Endothelial cell of umbilical vein (primary cell): ENCODE measurements around the gene AGAP3. TPM values are rescaled to one million over a fixed set of nuclear protein-coding genes. Genes with fewer than 3 reads are reported as not detected.

Experiments
- BruUV-seq: library from RNA; stranded (reverse); fragments of 400-500 nt; replicated peaks from 2 replicates; lab custom pipeline; 2021; lab: Mats Ljungman, UMichigan
- CTCF ChIA-PET: fragments of 300-600, 350-600 bp; sonication (Branson Sonifier 250); formaldehyde crosslinking; loops from one replicate; lab custom pipeline; 2021; ENCODE audit warnings: antibody characterized with exemption, inconsistent platforms; lab: Charles Lee
- POLR2A ChIA-PET: fragments of 300-600, 350-600 bp; sonication (Branson Sonifier 250); formaldehyde crosslinking; loops from one replicate; lab custom pipeline; 2021; ENCODE audit warnings: antibody characterized with exemption, inconsistent platforms; lab: Charles Lee
- DNase-seq: peaks from one replicate; pipeline ENCODE4 v3.0.0-alpha.2; 2011; ENCODE audit warnings: low read depth, low spot score
- FAIRE-seq: peaks from 2 replicates; lab custom pipeline; 2011; peaks lifted over from hg19 to GRCh38; lab: Jason Lieb, UNC
- H2AFZ ChIP-seq: 2 replicates; pipeline ENCODE4 v1.6.0; 2012; ENCODE audit warnings: low read depth, low read length, control low read depth, inconsistent platforms
- H3K27ac ChIP-seq: 2 replicates; pipeline ENCODE4 v1.5.1; 2011; ENCODE audit warnings: low read depth, mild to moderate bottlenecking, control low read depth, low read length, moderate library complexity; ENCODE audit not compliant: insufficient read depth
- H3K27me3 ChIP-seq, 2 experiments: 2 replicates each; pipeline versions ENCODE4 v1.6.0 to v1.6.1; 2011; ENCODE audit warnings: low read length in 2 of 2, mixed read lengths in 1 of 2; ENCODE audit not compliant: control insufficient read depth in 2 of 2, insufficient read depth in 2 of 2
- H3K36me3 ChIP-seq, 2 experiments: 2 replicates in 1 of 2; 3 replicates in 1 of 2; pipeline ENCODE4 v1.5.1; 2011; ENCODE audit warnings: low read length in 2 of 2, mild to moderate bottlenecking in 1 of 2, moderate library complexity in 1 of 2; ENCODE audit not compliant: control insufficient read depth in 2 of 2, insufficient read depth in 2 of 2; ENCODE audit errors: extremely low read depth in 1 of 2
- H3K4me1 ChIP-seq: 3 replicates; pipeline ENCODE4 v1.5.1; 2011; ENCODE audit warnings: mild to moderate bottlenecking, low read length; ENCODE audit not compliant: control insufficient read depth, insufficient read depth; ENCODE audit errors: extremely low read depth
- H3K4me2 ChIP-seq: 2 replicates; pipeline ENCODE4 v1.6.1; 2011; ENCODE audit warnings: low read length, control low read depth, mixed read lengths; ENCODE audit not compliant: insufficient read depth
- H3K4me3 ChIP-seq, 3 experiments: fragments of 200-600 bp in 1 of 3; sonication (generic), shearing (Covaris generic) in 1 of 3; replicated peaks in 1 of 3; 2 replicates each; pipeline ENCODE4 v1.5.1; 2011 to 2016; ENCODE audit warnings: control low read depth in 3 of 3, low read length in 3 of 3, mild to moderate bottlenecking in 2 of 3, inconsistent platforms in 1 of 3, low read depth in 1 of 3, moderate library complexity in 1 of 3; ENCODE audit not compliant: insufficient read depth in 1 of 3
- H3K79me2 ChIP-seq: 2 replicates; pipeline ENCODE4 v1.6.0; 2012; ENCODE audit warnings: low read length, inconsistent platforms; ENCODE audit not compliant: control insufficient read depth, insufficient read depth
- H3K9ac ChIP-seq: replicated peaks from 2 replicates; pipeline ENCODE3; 2011; ENCODE audit warnings: low read length, control low read depth; ENCODE audit not compliant: insufficient read depth; ENCODE audit errors: extremely low read depth
- H3K9me1 ChIP-seq: replicated peaks from 3 replicates; pipeline ENCODE4 v1.6.0; 2011; ENCODE audit warnings: mild to moderate bottlenecking, low read length; ENCODE audit not compliant: control insufficient read depth, insufficient read depth; ENCODE audit errors: extremely low read depth
- H3K9me3 ChIP-seq: replicated peaks from 2 replicates; pipeline ENCODE4 v1.5.1; 2012; ENCODE audit warnings: low read length, inconsistent platforms; ENCODE audit not compliant: control insufficient read depth, insufficient read depth
- H4K20me1 ChIP-seq: replicated peaks from 2 replicates; pipeline ENCODE3; 2011; ENCODE audit warnings: mild to moderate bottlenecking, low read length; ENCODE audit not compliant: control insufficient read depth, insufficient read depth; ENCODE audit errors: extremely low read depth
- EZH2 ChIP-seq: IDR thresholded peaks from 2 replicates; pipeline ENCODE4 v1.6.1; 2012; ENCODE audit warnings: borderline replicate concordance, low read depth, mild to moderate bottlenecking, moderate library complexity, low read length, inconsistent platforms; ENCODE audit not compliant: severe bottlenecking
- FOS ChIP-seq: IDR thresholded peaks from 2 replicates; pipeline ENCODE4 v1.6.1; 2011; ENCODE audit warnings: mild to moderate bottlenecking, low read length, moderate library complexity, borderline replicate concordance; ENCODE audit not compliant: insufficient read depth
- GATA2 ChIP-seq: IDR thresholded peaks from 2 replicates; pipeline ENCODE4 v1.7.0; 2011; ENCODE audit warnings: low read depth, mild to moderate bottlenecking, moderate library complexity, mixed read lengths, low read length; ENCODE audit not compliant: insufficient read length, insufficient read depth
- JUN ChIP-seq: IDR thresholded peaks from 2 replicates; pipeline ENCODE4 v1.6.1; 2011; ENCODE audit warnings: borderline replicate concordance, low read depth; ENCODE audit not compliant: insufficient read length, insufficient read depth
- MAX ChIP-seq: IDR thresholded peaks from 2 replicates; pipeline ENCODE4 v1.6.1; 2011; ENCODE audit not compliant: insufficient read depth, insufficient read length
- MYC ChIP-seq: IDR thresholded peaks from one replicate; pipeline ENCODE4 v1.6.1; 2011; ENCODE audit warnings: mild to moderate bottlenecking, low read depth, low read length
- POLR2A ChIP-seq: IDR thresholded peaks from 2 replicates; pipeline ENCODE4 v1.6.1; 2012; ENCODE audit warnings: low read depth, mild to moderate bottlenecking, control low read depth, low read length
- POLR2AphosphoS5 ChIP-seq: IDR thresholded peaks from 2 replicates; pipeline ENCODE4 v1.6.1; 2012; ENCODE audit warnings: low read depth, mild to moderate bottlenecking, control low read depth, low read length, moderate library complexity; ENCODE audit not compliant: insufficient read depth
- dilution Hi-C: fragments of 300-500 bp; cut with MboI; formaldehyde crosslinking; loops from one replicate; pipeline ENCODE4 v1.15.0; 2019; ENCODE audit warnings: low sequenced_read_pairs; ENCODE audit not compliant: extremely low pct_ligation_motif_present
- intact Hi-C: fragments of 100-400 bp; cut with micrococcal nuclease; formaldehyde crosslinking; loops from one replicate; pipeline ENCODE4 v1.10.0; 2022
- polyA plus RNA-seq, 4 experiments: library from polyadenylated mRNA; depleted of rRNA in 3 of 4; stranded (reverse) in 3 of 4; unstranded in 1 of 4; fragments of >200 nt; gene quantifications; 2 replicates each; pipeline versions ENCODE4 v1.2.1 to v1.2.3, GENCODE V29; 2011 to 2012; ENCODE audit warnings: missing spikeins in 1 of 4
- total RNA-seq: library from RNA; stranded (reverse); gene quantifications from 2 replicates; pipeline ENCODE4 v1.2.3, GENCODE V29; 2021
- TF ChIP-seq, protein P1 (sequence below), 2 donors: IDR thresholded peaks; 1 replicate in 1 of 2; 2 replicates in 1 of 2; pipeline ENCODE4 v1.5.1; 2011; ENCODE audit warnings: low read length in 2 of 2, mild to moderate bottlenecking in 2 of 2, moderate library complexity in 2 of 2, control low read depth in 1 of 2, inconsistent platforms in 1 of 2, low read depth in 1 of 2; ENCODE audit not compliant: insufficient read depth in 1 of 2; ENCODE audit errors: extremely low read depth in 1 of 2

The AGAP3 gene
- total and polyA plus RNA-seq, 2 donors (not counting 3 experiments of a cell fraction or from before 2014, with no cell fraction given), result 171 to 174 TPM

DNA sequence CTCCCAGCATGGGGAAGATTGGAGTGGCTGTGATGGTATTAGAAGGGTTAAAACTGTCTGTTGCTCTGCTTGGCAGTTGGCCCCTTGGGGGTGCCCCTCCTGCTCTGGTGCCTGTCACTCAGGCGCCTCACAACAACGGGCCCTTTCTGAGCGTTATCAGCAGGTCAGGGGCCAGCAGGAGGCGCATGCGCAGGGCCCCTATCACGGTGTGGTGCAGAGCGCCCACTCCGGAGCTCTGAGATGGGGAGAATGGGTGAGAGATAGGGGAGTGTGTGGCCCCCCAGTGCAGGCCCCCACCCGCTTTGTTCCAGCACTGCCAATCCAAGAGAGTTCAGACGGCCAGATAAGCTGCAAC is 56.4 kb downstream of the AGAP3 start:
- Histone ChIP-seq H3K4me1 (no peaks in the 10 kb centered on the region), H3K36me3 (peaks cover 5 to 53% of the 10 kb centered on the region in 2 experiments), H3K4me2 (no peak overlapping the region), H3K4me3 (no peak overlapping the region), H2AFZ (no peak overlapping the region), H3K9ac (no peak overlapping the region), H3K9me3 (no peaks in the 10 kb centered on the region), H3K27me3 (no peaks in the 10 kb centered on the region), H3K79me2 (no peaks in the 10 kb centered on the region), H3K9me1 (no peaks in the 10 kb centered on the region), H3K27ac (no peak overlapping the region), H4K20me1 (no peaks in the 10 kb centered on the region)
- TF ChIP-seq EZH2 (no peak), MYC (no peak)
- TF ChIP-seq, protein P1, sequence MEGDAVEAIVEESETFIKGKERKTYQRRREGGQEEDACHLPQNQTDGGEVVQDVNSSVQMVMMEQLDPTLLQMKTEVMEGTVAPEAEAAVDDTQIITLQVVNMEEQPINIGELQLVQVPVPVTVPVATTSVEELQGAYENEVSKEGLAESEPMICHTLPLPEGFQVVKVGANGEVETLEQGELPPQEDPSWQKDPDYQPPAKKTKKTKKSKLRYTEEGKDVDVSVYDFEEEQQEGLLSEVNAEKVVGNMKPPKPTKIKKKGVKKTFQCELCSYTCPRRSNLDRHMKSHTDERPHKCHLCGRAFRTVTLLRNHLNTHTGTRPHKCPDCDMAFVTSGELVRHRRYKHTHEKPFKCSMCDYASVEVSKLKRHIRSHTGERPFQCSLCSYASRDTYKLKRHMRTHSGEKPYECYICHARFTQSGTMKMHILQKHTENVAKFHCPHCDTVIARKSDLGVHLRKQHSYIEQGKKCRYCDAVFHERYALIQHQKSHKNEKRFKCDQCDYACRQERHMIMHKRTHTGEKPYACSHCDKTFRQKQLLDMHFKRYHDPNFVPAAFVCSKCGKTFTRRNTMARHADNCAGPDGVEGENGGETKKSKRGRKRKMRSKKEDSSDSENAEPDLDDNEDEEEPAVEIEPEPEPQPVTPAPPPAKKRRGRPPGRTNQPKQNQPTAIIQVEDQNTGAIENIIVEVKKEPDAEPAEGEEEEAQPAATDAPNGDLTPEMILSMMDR (IDR thresholded peaks at IDR 0.05; ENCODE audit: extremely low read depth in 1 of 2, insufficient read depth in 1 of 2, low read depth in 1 of 2, low read length in 2 of 2), result no peak
- ChIA-PET CTCF (interaction anchor here (3.0 kb wide), 1 partner anchor 19 kb away, joined by 14 read pairs; no protein-coding TSS in a partner anchor), POLR2A (no interaction called here)
- no peak for FAIRE-seq
- intact Hi-C loops (no loop called here), dilution Hi-C loops (no loop called here)
- DNase-seq, result no peak
- no TSS peak for BruUV-seq

DNA sequence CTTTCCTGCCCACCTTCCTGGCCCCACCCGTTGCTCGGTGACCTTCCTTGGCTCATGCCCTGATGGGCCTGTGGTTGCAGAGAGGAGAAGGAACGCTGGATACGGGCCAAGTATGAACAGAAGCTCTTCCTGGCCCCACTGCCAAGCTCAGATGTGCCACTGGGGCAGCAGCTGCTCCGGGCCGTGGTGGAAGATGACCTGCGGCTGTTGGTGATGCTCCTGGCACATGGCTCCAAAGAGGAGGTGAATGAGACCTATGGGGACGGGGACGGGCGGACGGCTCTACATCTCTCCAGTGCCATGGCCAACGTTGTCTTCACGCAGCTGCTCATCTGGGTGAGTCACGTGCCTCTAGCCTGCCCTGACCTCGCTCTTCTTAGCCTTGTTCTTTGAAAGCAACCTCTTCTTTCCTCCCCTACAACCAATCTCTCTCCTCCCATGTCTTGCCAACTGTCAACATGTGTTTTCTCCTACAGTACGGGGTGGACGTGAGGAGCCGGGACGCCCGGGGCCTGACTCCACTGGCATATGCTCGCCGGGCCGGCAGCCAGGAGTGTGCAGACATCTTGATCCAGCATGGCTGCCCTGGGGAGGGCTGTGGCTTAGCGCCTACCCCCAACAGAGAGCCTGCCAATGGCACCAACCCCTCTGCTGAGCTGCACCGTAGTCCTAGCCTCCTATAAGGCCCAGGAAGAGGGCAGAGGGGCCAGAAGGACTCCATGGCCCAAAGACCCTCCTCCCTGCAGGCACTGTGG is 57.2 kb downstream of the AGAP3 start:
- no peak for FAIRE-seq
- Histone ChIP-seq H3K36me3 (peaks cover 5 to 48% of the 10 kb centered on the region in 2 experiments), H3K9ac (no peak overlapping the region), H4K20me1 (no peaks in the 10 kb centered on the region), H2AFZ (no peak overlapping the region), H3K4me1 (no peaks in the 10 kb centered on the region), H3K4me2 (no peak overlapping the region), H3K4me3 (no peak overlapping the region), H3K9me1 (no peaks in the 10 kb centered on the region), H3K27ac (no peak overlapping the region), H3K9me3 (no peaks in the 10 kb centered on the region), H3K79me2 (no peaks in the 10 kb centered on the region), H3K27me3 (no peaks in the 10 kb centered on the region)
- no peak for TF ChIP-seq JUN
- TF ChIP-seq EZH2, result no peak
- no peak for TF ChIP-seq MAX
- TF ChIP-seq GATA2, result no peak
- no peak for TF ChIP-seq FOS
- no peak for TF ChIP-seq POLR2A
- TF ChIP-seq POLR2AphosphoS5, result no peak
- TF ChIP-seq MYC, result no peak
- TF ChIP-seq, protein P1 (IDR thresholded peaks at IDR 0.05; ENCODE audit: extremely low read depth in 1 of 2, insufficient read depth in 1 of 2, low read depth in 1 of 2, low read length in 2 of 2), result no peak
- no TSS peak for BruUV-seq
- dilution Hi-C loops, result no loop called here
- DNase-seq, result no peak
- intact Hi-C loops, result no loop called here
- POLR2A ChIA-PET, result no interaction called here
- CTCF ChIA-PET, result interaction anchor here (1.2 to 3.0 kb wide), 2 partner anchors 19 to 20 kb away, joined by 3 to 14 read pairs; no protein-coding TSS in a partner anchor
